Neural cell (in vitro differentiated cells): ENCODE results near the gene PGAP2.

Source experiments
- EP300 ChIP-seq: fragments of 450-650 bp; conservative IDR thresholded peaks from 2 replicates; pipeline ENCODE4 v1.6.1; 2014; ENCODE audit warnings: antibody characterized with exemption, mild to moderate bottlenecking, moderate library complexity; ENCODE audit not compliant: poor library complexity, severe bottlenecking
- EZH2 ChIP-seq: fragments of 200-600, 300-800 bp; shearing (Covaris generic), sonication (generic); IDR thresholded peaks from 2 replicates; pipeline ENCODE4 v1.6.1; 2014; ENCODE audit warnings: antibody characterized with exemption, low read length, borderline replicate concordance, mild to moderate bottlenecking; ENCODE audit not compliant: insufficient read depth, poor library complexity, severe bottlenecking
- MXI1 ChIP-seq: fragments of 450-650 bp; conservative IDR thresholded peaks from 2 replicates; pipeline ENCODE4 v1.6.1; 2014; ENCODE audit warnings: antibody characterized with exemption, mild to moderate bottlenecking; ENCODE audit not compliant: poor library complexity, severe bottlenecking
- POLR2AphosphoS5 ChIP-seq: IDR thresholded peaks from 2 replicates; pipeline ENCODE4 v1.6.1; 2012
- RAD21 ChIP-seq: fragments of 450-650 bp; conservative IDR thresholded peaks from 2 replicates; pipeline ENCODE4 v1.6.1; 2014; ENCODE audit warnings: antibody characterized with exemption, mild to moderate bottlenecking, moderate library complexity
- SMC3 ChIP-seq: fragments of 450-650 bp; conservative IDR thresholded peaks from 2 replicates; pipeline ENCODE4 v1.6.1; 2014; ENCODE audit warnings: antibody characterized with exemption, mild to moderate bottlenecking, moderate library complexity; ENCODE audit not compliant: poor library complexity
- TAF1 ChIP-seq: IDR thresholded peaks from 2 replicates; pipeline ENCODE4 v1.6.1; 2012; ENCODE audit warnings: low read depth
- TF ChIP-seq, protein P1 (sequence below): fragments of 450-650 bp; IDR thresholded peaks from 2 replicates; pipeline ENCODE4 v1.5.1; 2014; ENCODE audit warnings: antibody characterized with exemption, mild to moderate bottlenecking, moderate library complexity; ENCODE audit not compliant: poor library complexity, severe bottlenecking
- TF ChIP-seq, protein P2 (sequence below): IDR thresholded peaks from 2 replicates; pipeline ENCODE4 v1.6.1; 2012; ENCODE audit warnings: borderline replicate concordance

DNA sequence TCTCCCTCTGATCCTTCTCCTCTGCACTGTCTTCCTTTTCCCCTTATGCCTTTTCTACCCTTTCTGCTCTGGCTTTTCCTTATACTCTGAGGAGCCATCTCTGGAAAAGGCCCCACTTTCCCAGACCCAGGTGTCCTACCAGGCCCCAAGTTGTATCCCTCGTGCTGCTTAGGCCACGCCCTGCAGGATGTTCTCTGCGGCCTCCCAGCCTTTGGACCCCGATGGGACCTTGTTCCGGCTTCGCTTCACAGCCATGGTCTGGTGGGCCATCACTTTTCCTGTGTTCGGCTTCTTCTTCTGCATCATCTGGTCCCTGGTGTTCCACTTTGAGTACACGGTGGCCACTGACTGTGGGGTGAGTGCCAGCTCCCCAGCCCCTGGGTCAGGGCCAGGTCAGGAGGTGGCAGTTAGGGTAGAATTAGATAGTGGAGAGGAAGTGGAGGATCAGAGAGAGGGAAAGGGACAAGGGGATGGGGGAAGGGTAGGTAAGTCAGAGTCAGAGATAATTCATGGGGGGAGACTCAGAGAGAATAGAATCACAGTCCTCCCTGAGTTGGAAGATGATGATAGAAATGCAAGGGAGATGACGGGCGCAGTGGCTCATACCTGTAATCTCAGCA lies 8.9 kb downstream of the PGAP2 start:
- no peak for TF ChIP-seq EZH2
- TF ChIP-seq RAD21, result no peak
- TF ChIP-seq, protein P1, sequence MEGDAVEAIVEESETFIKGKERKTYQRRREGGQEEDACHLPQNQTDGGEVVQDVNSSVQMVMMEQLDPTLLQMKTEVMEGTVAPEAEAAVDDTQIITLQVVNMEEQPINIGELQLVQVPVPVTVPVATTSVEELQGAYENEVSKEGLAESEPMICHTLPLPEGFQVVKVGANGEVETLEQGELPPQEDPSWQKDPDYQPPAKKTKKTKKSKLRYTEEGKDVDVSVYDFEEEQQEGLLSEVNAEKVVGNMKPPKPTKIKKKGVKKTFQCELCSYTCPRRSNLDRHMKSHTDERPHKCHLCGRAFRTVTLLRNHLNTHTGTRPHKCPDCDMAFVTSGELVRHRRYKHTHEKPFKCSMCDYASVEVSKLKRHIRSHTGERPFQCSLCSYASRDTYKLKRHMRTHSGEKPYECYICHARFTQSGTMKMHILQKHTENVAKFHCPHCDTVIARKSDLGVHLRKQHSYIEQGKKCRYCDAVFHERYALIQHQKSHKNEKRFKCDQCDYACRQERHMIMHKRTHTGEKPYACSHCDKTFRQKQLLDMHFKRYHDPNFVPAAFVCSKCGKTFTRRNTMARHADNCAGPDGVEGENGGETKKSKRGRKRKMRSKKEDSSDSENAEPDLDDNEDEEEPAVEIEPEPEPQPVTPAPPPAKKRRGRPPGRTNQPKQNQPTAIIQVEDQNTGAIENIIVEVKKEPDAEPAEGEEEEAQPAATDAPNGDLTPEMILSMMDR, result no peak
- no peak for TF ChIP-seq POLR2AphosphoS5
- TF ChIP-seq EP300, result no peak
- TF ChIP-seq, protein P2, sequence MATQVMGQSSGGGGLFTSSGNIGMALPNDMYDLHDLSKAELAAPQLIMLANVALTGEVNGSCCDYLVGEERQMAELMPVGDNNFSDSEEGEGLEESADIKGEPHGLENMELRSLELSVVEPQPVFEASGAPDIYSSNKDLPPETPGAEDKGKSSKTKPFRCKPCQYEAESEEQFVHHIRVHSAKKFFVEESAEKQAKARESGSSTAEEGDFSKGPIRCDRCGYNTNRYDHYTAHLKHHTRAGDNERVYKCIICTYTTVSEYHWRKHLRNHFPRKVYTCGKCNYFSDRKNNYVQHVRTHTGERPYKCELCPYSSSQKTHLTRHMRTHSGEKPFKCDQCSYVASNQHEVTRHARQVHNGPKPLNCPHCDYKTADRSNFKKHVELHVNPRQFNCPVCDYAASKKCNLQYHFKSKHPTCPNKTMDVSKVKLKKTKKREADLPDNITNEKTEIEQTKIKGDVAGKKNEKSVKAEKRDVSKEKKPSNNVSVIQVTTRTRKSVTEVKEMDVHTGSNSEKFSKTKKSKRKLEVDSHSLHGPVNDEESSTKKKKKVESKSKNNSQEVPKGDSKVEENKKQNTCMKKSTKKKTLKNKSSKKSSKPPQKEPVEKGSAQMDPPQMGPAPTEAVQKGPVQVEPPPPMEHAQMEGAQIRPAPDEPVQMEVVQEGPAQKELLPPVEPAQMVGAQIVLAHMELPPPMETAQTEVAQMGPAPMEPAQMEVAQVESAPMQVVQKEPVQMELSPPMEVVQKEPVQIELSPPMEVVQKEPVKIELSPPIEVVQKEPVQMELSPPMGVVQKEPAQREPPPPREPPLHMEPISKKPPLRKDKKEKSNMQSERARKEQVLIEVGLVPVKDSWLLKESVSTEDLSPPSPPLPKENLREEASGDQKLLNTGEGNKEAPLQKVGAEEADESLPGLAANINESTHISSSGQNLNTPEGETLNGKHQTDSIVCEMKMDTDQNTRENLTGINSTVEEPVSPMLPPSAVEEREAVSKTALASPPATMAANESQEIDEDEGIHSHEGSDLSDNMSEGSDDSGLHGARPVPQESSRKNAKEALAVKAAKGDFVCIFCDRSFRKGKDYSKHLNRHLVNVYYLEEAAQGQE, result no peak
- TF ChIP-seq TAF1, result no peak
- no peak for TF ChIP-seq SMC3
- TF ChIP-seq MXI1, result no peak
